HK-2 (cell line): ENCODE data around the gene CFAP74.

ENCODE experiments used
- DNase-seq: peaks from one replicate; pipeline ENCODE4 v3.0.0-alpha.2; 2018; ENCODE audit not compliant: unreplicated experiment

CFAP74 gene

GRCh38 chr1:1917995-1918900 is 85.3 kb downstream of the CFAP74 start:
- no peak for DNase-seq

- DNase-seq: no peak
Observed at GRCh38 chr1:1917304-1917976, 86.1 kb downstream of the CFAP74 start.

- no peak for DNase-seq
Observed at GRCh38 chr1:1916851-1917251, 86.7 kb downstream of the CFAP74 start.

GRCh38 chr1:1915911-1916840 is 87.4 kb downstream of the CFAP74 start:
- DNase-seq: no peak

- DNase-seq: no peak
Observed at GRCh38 chr1:1914971-1915692, 88.5 kb downstream of the CFAP74 start, which contains the start of gene CALML6. TSS of gene CALML6 (plus strand) at chr1:1915260. CDS start at chr1:1915281, 21 bp downstream.

GRCh38 chr1:1914101-1914970 is 89.2 kb downstream of the CFAP74 start:
- DNase-seq: no peak

- no peak for DNase-seq
Observed at GRCh38 chr1:1911350-1912041, 92.1 kb downstream of the CFAP74 start.

GRCh38 chr1:1910651-1911331 is 92.8 kb downstream of the CFAP74 start:
- no peak for DNase-seq

GRCh38 chr1:1910033-1910465 is 93.5 kb downstream of the CFAP74 start:
- DNase-seq: no peak

- DNase-seq: no peak
Observed at GRCh38 chr1:1908506-1908791, 95.1 kb downstream of the CFAP74 start.

- DNase-seq: no peak
Observed at GRCh38 chr1:1907098-1907736, 96.4 kb downstream of the CFAP74 start.

GRCh38 chr1:1906185-1907097 is 97.1 kb downstream of the CFAP74 start:
- peak; percentile 85 for DNase-seq

- DNase-seq: no peak
Observed at GRCh38 chr1:1903224-1903623, 100.4 kb downstream of the CFAP74 start.

- DNase-seq: no peak
Observed at GRCh38 chr1:1901641-1902294, 101.8 kb downstream of the CFAP74 start.

GRCh38 chr1:1900883-1901640 is 102.5 kb downstream of the CFAP74 start:
- DNase-seq: no peak

- DNase-seq: no peak
Observed at GRCh38 chr1:1899967-1900327, 103.6 kb downstream of the CFAP74 start.
